GM18868 (cell line): ENCODE measurements around the gene RCCD1.
A peak's percentile ranks its signal among the peaks of the same experiment; 100 is the strongest.

Experiments
- ATAC-seq: cut with Tn5 transposase; IDR thresholded peaks from one replicate; pipeline ENCODE4 v1.9.1; 2021; ENCODE audit warnings: mild to moderate bottlenecking, moderate library complexity; ENCODE audit not compliant: unreplicated experiment

The RCCD1 gene

DNA sequence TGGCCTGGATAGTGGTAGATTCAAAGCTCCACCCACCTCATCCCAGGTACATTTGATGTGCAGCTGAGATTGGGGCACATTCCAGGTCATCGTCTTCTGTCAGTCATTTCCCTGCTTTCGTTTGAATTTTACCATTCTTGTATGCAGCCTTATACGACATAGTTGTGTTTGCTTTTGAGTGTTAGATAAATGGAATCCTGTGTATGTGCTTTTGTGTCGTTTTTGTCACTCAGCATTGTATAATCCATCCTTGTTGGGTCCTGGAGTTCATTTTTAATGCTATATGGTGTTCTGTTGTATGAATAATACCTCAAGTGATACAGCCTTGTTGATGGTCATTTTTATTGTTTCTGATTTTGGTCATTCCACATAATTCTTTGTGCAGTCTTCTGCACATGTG is 7.3 kb downstream of the RCCD1 start:
- ATAC-seq = no peak

DNA sequence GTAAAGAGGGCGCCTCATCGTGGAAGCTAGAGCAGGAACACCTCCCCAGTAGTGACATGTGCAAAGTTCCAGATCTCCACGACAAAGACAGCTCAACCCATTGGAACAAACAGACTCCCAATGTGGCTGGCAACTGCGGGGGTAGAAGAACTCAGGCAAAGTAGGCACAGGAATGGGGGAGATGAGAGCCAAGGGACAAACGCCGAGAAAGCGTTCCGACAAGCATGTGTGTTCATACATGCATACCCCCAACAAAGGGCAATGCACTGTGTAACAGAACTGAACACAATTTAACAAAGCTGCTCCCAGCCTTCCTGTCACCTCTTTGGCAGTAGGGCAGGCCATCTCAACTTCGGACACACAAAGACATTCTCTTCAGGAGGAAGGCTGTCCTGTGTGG is 11.6 kb downstream of the RCCD1 start:
- no peak for ATAC-seq

DNA sequence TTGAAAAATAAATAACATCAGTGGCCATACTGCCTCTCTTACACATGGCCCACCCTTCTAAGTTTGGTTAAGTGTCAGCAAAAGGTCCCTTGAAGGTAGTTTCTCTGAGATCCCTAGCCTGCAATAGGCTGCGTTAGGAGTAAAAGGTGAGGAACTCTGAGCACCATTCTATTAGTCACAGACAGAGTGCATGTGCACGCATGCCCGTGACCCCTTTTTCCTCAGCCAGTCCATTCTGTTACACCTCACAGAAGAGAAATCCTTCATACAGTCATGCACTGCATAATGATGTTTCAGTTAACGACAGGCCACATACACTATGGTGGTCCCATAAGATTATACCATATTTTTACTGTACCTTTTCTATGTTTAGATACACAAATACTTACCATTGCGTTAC is 12.5 kb downstream of the RCCD1 start:
- no peak for ATAC-seq

DNA sequence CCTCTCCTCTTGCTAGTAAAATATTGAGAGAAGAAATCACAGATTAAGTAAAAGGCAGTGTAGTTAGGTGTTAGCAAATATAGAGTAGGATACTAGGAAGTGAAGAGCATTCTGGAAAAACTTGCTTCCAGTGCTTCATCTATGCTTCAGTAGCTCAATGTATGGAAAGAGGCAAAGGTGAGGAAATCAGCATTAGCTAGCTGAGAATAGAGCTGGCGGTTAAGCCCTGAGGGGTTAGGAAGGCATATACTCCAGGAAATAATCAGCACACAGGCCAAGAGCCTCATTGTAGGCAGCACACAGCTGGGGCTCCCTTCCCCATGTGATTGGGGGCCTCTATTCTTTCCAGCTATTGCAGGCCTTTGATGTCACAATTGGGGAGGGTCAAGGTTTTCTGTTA is 13.8 kb downstream of the RCCD1 start:
- ATAC-seq = no peak

DNA sequence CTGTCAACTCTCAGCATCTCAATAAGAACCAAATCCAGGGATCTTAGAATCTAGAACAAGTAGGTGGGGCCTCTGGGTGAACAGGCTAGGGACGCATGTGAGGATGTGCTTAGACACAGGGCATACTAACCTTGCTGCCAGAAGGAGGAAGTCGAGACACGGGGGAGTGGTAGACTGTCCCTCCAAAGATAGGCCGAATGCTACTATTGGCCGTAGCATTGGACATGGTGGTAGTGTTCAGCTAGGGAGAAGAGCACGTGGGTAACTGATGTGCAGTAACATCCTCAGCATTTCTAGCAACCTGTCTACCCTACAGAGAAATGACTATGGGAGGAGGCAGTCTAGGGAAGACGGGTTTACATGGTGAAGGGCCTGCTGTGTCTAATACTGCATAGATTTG is 15.6 kb downstream of the RCCD1 start:
- ATAC-seq = no peak

DNA sequence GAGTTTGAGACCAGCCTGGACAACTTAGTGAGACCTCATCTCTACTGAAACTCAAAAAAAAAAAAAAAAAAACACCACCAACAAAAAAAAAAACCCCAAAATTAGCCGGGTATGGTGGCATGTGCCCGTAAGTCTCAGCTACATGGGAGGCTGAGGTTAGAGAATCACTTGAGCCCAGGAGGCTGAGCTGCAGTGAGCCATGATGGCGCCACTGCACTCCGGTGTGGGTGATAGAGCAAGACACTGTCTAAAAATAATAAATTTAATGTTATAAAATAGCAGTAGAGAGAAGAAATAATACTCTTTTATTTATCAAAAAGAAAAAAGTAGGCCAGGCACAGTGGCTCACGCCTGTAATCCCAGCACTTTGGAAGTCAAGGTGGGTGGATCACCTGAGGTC is 17.4 kb downstream of the RCCD1 start:
- no peak for ATAC-seq

DNA sequence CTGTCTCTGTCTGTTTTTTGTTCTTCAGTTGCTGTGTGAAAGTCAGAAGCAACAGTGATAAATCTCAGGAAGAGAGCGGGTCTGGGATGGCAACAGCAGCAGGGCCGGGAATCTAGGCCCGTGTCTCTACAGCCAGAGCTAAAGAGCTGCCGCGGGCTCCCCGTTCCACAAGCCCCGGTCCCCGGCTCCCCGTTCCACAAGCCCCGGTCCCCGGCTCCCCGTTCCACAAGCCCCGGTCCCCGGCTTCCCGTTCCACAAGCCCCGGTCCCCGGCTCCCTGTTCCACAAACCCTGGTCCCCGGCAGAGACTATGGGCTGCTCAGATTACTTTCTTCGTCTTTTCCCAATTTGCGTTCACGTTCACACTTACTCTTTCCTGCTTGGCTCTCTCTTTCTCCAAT is 19.5 kb downstream of the RCCD1 start:
- no peak for ATAC-seq

DNA sequence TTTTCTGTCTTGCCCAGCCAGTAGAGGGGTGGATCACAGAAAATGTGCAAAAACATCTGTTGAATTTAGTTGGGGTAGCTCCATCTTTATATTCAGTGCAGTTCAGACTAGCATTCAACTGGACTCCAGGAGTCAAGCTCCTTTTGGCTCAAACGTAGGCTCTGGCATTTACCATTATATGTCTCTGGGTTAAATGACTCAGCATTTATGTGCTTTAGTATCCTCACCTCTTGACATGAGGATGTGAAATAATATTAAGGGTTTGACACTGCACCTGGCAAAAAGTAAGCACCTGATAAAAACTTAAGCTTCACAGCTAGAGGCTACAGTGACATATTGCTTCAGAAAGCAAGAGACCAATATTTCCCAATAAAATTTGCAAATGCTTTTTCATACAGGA is 24.9 kb downstream of the RCCD1 start:
- ATAC-seq = no peak

DNA sequence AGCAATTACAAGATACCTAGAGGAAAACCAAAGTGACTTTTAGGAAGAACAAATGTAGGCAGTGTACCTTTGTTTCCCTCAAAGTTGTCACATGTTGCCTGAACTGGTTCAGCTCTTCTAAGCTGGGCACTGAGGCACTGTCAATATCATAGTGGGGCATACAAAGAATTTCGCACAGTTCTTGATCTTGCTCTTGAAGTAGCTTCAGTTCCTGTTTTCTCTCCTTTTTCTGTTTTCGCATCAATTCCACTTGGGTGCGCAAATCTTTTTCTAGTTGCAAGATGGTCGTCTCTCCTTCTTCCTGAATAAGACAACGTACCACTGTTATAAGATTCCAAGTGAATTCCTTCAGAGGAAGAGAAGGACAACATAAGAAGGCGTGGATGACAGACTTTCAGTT is 27.0 kb downstream of the RCCD1 start:
- peak; percentile 86 for ATAC-seq

DNA sequence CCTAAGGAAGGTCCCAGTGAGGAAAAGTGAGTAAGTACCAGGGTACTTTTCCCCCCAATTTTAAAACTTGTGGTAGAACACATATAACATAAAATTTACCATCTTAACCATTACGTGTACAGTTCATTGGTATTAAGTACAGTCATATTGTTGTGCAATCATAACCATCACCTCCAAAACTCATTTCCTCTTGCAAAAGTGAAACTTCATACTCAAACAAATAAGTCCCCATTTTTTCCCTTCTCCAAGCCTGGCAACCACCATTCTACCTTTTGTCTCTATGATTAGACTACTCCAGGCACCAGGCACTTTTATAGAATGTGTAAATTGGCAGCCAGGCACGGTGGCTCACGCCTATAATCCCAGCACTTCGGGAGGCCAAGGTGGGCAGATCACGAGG is 27.5 kb downstream of the RCCD1 start:
- ATAC-seq = peak; percentile 55

DNA sequence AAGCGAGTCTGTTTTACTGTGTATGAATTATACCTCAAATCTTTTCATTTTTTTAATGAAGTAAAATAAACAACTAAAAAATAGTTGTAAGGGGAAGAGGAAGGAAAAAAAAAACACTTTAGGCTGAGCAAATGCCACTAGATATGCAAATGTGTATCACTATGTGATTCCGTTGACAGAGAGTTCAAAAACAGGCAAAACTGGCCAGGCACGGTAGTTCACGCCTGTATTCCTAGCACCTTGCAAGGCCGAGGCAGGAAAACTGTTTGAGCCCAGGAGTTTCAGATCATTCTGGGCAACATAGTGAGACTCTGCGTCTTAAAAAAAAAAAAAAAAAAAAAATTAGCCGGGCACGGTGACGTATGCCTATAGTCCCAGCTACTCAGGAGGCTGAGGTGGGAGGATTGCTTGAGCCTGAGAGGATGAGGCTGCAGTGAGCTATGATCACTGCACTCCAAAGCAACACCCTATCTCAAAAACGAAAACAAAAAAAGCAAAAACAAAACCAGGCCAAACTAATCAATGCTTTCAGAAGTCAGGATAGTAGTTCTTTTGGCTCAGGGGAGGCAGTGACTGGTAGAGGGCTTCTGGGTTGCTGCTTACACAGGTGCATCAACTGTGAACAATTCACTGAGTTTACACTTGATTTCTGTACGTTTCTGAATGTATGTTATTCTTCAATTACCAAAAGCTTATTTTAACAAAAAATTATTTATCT is 32.3 kb downstream of the RCCD1 start:
- ATAC-seq = peak; percentile 52

DNA sequence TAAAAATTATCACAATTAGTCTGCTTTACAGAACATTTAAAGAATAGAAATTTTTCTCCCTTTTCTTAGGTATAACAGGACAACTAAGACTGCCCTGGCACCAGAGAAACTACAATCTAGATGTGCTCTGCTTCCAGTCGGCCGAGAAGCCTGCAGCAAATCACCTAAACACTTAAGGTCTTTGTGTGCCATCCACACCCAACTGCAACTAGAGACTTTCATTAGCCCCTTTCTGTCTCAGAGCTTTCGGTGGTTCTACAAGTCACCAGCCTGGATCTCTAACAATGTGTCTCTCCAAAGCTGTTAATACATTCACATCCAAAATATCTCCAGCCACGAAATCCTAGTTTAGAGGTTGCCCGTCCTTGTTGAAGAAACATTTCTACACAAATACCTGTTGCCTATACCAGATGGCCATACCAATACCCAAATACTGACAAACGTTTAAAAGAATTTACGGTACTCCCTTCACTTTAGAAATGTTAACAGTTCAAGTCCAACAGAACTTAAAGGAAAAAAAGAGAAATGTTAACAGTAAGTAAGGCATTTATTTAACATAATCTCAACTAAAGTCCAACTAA is 33.0 kb downstream of the RCCD1 start:
- no peak for ATAC-seq

DNA sequence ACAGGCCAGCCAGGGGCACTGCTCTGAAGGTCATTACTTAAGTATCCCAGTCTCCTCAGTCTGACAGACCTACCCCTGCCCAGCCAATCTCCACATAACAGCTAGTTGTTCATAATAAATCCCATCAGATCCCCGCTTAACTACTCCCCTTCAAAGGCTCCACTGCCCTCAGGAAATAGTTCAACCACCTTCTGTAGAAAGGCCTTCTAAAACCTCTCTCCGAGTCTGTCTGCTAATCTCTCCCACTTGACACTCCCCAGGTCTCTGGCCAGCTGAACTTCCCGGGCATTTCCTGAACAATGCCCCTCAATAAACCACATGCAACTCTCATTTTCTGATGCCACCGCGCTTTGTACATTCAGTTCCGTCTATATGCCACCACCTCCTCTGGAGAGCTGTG is 33.6 kb downstream of the RCCD1 start:
- ATAC-seq = no peak

DNA sequence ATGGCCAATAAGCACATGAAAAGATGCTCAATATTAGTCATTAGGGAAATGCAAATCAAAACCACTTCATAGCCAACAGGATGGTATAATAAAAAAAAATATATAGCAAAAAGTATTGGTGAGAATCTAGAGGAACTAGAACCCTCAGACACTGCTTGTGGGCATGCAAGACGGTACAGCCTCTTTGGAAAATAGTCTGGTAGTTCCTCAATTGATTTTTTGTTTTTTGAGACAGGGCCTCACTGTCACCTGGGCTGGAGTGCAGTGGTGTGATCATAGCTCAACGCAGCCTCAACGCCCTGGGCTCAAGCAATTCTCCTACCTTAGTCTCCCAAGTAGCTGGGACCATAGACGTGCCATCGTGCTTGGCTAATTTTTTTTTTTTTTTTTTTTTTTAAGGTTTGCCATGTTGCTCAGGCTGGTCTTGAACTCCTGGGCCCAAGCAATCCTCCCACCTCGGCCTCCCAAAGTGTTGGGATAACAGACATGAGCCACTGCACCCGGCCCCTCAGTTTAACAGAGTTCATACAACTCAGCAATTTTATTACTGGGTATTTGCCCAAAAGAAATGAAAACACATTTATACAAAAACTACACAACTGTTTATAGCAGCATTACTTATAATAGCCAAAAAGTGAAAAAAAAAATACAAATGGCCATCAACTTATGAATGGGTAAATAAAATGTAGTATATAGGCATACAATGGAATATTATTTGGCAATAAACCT is 34.5 kb downstream of the RCCD1 start:
- no peak for ATAC-seq

DNA sequence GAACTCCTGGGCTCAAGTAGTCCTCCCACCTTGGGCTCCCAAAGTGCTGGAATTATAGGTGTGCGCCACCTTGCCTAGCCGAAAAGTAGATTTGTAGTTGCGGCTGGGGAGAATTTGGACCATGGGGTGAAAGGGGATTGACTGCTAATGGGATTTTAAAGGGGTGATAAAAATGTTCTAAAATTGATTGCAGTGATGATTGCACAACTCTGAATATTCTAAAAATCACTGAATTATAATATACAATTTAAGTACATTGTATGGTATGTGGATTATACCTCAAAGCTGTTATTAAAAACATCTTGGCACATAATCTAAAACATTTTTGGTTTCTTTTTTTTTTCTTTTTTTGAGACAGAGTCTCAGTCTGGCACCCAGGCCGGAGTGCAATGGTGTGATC is 35.8 kb downstream of the RCCD1 start:
- no peak for ATAC-seq

DNA sequence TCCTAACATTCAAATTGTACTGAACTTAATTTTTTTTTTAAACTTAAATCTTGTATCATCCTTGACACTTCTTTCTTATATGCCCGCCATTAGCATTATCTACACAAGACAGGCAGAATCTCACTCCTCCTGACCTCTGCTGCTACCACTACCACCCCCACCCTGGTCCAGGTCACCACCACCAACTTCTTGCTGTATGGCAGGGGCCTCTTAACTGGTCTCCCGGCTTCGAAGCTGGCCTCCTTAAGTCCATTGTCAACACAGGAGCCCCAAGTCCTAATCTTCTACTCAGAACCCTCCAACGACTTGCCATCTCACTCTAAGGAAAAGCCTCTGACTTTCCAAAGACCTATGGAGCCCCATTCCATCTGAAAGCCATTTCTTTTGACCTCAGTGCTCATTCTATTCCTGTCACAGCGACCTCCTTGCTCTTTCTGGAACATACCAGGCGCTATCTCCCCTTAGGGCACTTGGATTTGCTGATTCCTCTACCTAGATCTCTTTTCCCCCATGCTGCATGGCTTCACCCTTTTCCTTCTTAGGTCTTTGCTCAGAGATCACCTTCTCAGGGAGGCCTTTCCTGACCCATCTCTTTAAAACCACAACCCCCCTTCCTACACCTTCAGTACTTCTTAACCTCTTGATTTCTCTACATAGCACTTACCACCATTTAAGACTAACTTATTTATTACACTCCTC is 37.1 kb downstream of the RCCD1 start:
- no peak for ATAC-seq

DNA sequence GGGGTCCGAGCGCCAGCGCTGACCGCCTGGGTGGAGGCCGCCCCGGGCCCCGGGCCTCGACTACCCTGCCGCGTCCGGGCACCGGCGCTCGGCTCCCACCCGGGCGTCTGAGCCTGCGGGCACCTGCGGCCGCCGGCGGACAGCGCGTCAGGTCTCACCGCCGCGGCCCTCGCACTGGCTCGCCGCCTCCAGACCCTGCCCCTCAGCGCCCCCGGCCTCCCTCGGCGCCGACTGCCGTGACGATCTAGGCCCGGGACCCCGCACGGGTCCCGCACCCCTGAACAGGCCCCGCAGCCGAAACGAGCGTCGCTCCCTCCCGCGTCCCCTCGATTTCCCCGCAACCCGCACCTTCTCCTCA is 39.4 kb downstream of the RCCD1 start:
- peak; percentile 11 for ATAC-seq

DNA sequence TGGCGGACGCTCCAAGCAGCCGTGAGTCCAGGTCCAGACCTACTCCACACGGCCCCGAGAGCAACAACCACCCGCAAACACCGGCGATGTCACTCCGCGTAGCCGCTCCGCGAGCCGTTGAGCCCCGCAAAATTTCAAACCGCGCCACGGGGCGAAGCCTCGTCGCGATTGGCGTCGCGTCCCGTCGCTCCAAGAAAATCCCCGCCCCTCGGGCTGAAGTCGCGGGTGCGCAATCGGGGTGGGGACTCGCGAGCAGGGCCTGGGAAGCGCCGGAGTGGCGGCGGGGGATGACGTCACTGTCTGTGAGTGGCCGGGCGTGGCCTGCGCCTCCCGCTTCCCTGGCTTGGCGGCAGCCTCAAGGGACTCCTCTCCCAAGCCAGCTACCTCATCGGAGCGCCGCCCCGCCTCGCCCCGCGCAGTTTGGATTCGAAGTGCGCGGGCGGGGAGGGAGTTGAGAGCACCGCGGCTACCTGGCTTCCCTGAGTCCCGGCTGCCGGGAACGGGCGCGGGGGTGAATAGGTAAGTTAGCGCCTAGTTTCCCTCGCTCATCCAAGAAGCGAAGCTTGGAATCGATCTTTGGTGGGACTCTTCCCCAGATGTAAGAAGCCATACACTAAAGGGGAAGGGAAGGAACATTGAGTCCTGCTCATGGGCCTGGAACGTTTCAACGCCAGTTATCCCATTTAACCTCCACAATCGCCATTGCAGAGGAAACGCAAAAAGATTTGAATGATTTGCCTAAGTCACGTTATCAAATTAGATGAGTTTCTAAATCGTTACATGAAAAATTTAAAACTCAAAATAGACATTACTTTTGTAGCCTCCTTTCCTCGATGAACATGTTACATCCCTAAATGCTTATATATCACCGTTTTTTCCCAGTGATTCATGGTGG is 40.0 kb downstream of the RCCD1 start, which contains the start of gene PRC1:
Gene PRC1 (minus strand): TSS at position 119 of the 895 bp plus-strand sequence. CDS start 118 bp downstream, at position 1.
- ATAC-seq = peak; percentile 94

DNA sequence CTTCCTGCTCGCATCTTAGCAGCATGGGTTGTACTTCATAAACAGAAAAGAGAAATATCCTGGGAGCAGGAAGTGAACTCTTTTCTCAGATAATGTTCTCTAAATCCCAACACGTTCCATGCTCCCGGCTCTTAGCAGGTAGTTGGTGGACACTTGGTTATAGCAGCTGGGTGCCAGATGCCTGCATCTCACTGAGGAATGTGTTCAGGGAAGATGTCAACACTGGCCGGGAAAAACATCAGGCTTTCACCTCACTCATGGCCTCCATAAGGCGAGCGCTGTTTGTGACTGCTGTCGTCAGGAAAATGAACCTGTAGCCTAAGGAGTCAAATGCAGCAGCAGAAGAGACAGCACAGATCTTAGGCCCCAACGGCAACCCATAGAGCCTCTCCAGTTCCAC is 44.1 kb downstream of the RCCD1 start:
- no peak for ATAC-seq

DNA sequence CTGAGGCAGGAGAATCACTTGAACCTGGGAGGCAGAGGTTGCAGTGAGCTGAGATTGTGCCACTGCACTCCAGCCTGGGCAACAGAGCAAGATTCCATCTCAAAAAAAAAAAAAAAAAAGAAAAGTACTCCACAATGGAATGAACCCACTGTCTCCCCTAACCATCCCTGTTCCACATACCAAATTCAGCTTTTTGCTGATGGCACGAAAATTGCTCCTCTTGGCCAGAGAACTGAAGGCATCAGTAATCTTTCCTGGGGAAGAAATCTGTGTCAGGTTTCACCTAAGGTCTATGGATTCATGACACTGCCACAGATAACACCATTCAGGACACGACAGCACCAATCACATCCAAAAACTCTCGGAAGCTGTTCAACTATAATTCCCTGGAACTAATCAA is 46.5 kb downstream of the RCCD1 start:
- ATAC-seq = no peak

DNA sequence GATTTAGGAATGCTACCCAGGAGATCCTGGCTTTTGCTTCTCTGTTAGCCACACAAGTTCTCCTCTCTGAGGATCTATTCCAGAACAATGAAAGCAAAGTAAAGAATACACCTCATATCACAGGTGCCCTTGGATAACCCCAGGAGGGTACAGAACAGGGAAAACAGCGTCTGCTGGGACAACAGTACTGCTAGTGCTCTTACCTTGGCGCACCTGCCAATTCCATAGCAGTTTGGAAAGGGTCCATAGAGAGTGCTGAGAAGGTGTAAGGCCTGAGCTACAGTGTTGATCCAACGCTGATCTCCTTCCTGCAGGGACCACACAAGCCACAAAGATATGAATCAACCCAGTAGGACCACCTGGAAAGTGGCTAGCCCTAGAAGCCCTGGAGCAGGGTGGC is 52.6 kb downstream of the RCCD1 start:
- ATAC-seq = no peak
